K562 (cell line): ENCODE data around the gene USP13. TPM values are rescaled to one million over a fixed set of nuclear protein-coding genes. Genes with fewer than 3 reads are reported as not detected.

Experiments used
- IFI16 ChIP-seq: fragments of 250-450 bp; sonication (Bioruptor Pico); IDR thresholded peaks from 2 replicates; pipeline ENCODE4 v2.1.2; 2022; ENCODE audit warnings: mild to moderate bottlenecking, inconsistent platforms
- SP2 ChIP-seq: IDR thresholded peaks from 2 replicates; pipeline ENCODE4 v1.6.1; 2011; ENCODE audit warnings: mild to moderate bottlenecking, low read depth, low read length, moderate library complexity; ENCODE audit not compliant: poor library complexity, severe bottlenecking; ENCODE audit errors: extremely low read depth
- polyA plus RNA-seq, 8 experiments: library from polyadenylated mRNA; depleted of rRNA in 4 of 8; stranded (reverse) in 5 of 8; unstranded in 3 of 8; fragments of >200 nt; fragmentation: Nextera tagmentation in 2 of 8; fragmentation: Illumina TruSeq in 1 of 8; extraction: Ambion mirVana in 2 of 8; extraction: Trizol in 1 of 8; gene quantifications; 2 replicates each; pipeline versions ENCODE4 v1.2.1 to v1.2.3, GENCODE V29; 2011 to 2014; ENCODE audit warnings: inconsistent platforms in 1 of 8, missing spikeins in 1 of 8
- small RNA-seq: library from RNA; depleted of rRNA; stranded (forward); fragments of <200 nt; gene quantifications from one replicate; pipeline ENCODE3, GENCODE V24; 2014
- total RNA-seq, 7 experiments: library from RNA; depleted of rRNA in 6 of 7; stranded (reverse); fragments of >200 nt in 6 of 7; fragmentation: Illumina TruSeq in 2 of 7; extraction: Trizol in 2 of 7; gene quantifications; 2 replicates each; pipeline versions ENCODE4 v1.2.1 to v1.2.3, GENCODE V29; 2011 to 2021; ENCODE audit warnings: low replicate concordance in 1 of 7
- TF ChIP-seq, protein P1 (sequence below): fragments of 450-650 bp; IDR thresholded peaks from 2 replicates; pipeline ENCODE4 v1.6.1; 2016

Gene USP13
- total and polyA plus RNA-seq, 9 of the 15 experiments (the other 6 are each of a cell fraction or from before 2014, with no cell fraction given): 0.11 to 2.3 (median 0.51) TPM

DNA sequence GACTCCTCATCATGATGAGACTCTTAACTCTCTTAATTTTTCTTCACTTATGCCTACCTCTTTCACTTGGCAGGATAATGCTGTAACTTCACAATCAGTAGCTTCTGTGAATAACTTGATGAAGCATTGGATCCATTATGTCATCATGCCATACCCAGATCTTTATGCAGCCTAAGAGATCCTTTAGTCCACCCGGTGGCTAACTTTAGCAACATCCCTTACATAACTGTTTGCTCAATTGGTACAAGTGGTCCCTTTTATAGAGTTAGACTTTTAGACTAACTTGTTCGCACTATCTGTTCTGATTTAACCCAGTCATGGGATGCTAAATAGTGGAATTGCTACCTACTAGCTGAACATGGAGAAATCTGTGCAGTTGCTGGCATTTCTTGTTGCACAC, 184.5 kb downstream of the USP13 start (continued):
- TF ChIP-seq, protein P1, sequence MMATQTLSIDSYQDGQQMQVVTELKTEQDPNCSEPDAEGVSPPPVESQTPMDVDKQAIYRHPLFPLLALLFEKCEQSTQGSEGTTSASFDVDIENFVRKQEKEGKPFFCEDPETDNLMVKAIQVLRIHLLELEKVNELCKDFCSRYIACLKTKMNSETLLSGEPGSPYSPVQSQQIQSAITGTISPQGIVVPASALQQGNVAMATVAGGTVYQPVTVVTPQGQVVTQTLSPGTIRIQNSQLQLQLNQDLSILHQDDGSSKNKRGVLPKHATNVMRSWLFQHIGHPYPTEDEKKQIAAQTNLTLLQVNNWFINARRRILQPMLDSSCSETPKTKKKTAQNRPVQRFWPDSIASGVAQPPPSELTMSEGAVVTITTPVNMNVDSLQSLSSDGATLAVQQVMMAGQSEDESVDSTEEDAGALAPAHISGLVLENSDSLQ: no peak
- TF ChIP-seq SP2 (no peak), IFI16 (CRISPR knock-in tag) (no peak)
- TF ChIP-seq, all 486 proteins: peak for 0

Small RNAs within 50 kb of the gene (small RNA-seq; reads per million reads assigned to genes)
- 0.15 reads per million for gene RF01210

Other genes starting within 250 kb of the USP13 start
- gene GNB4, start 201.6 kb upstream of the USP13 start, total RNA-seq (2014; rRNA removed): 18.3 and 20.0 TPM in 2 replicates
- gene GNB4, start 201.6 kb upstream of the USP13 start, total RNA-seq (2014; rRNA removed; fragmentation: Illumina TruSeq; extraction: Trizol): 34.7 and 38.4 TPM in 2 replicates
- 24.8 and 26.2 TPM in 2 replicates for gene GNB4, start 201.6 kb upstream of the USP13 start, total RNA-seq (2015; rRNA removed; fragmentation: Illumina TruSeq; extraction: Trizol)
- gene GNB4, start 201.6 kb upstream of the USP13 start, total RNA-seq (2021): 27.9 and 28.8 TPM in 2 replicates
- gene GNB4, start 201.6 kb upstream of the USP13 start, polyA plus RNA-seq (2011; rRNA removed): 30.6 and 36.7 TPM in 2 replicates
- gene GNB4, start 201.6 kb upstream of the USP13 start, polyA plus RNA-seq (2014; fragmentation: Illumina TruSeq; extraction: Trizol): 19.1 and 21.4 TPM in 2 replicates
- gene GNB4, start 201.6 kb upstream of the USP13 start, polyA plus RNA-seq (2014; fragmentation: Nextera tagmentation; extraction: Ambion mirVana): 1 to 10 TPM; 6.8 to 7.2 TPM
- 11.7 and 16.9 TPM in 2 replicates for gene GNB4, start 201.6 kb upstream of the USP13 start, polyA plus RNA-seq (2014; rRNA removed)
- gene ACTL6A, start 90.1 kb upstream of the USP13 start, total RNA-seq (2014; rRNA removed): 117 and 127 TPM in 2 replicates
- 157 and 180 TPM in 2 replicates for gene ACTL6A, start 90.1 kb upstream of the USP13 start, total RNA-seq (2014; rRNA removed; fragmentation: Illumina TruSeq; extraction: Trizol)
- gene ACTL6A, start 90.1 kb upstream of the USP13 start, total RNA-seq (2015; rRNA removed; fragmentation: Illumina TruSeq; extraction: Trizol): 137 and 142 TPM in 2 replicates
- 107 TPM in 2 replicates for gene ACTL6A, start 90.1 kb upstream of the USP13 start, total RNA-seq (2021)
- 159 and 225 TPM in 2 replicates for gene ACTL6A, start 90.1 kb upstream of the USP13 start, polyA plus RNA-seq (2011; rRNA removed)
- 178 and 186 TPM in 2 replicates for gene ACTL6A, start 90.1 kb upstream of the USP13 start, polyA plus RNA-seq (2014; fragmentation: Illumina TruSeq; extraction: Trizol)
- gene ACTL6A, start 90.1 kb upstream of the USP13 start, polyA plus RNA-seq (2014; fragmentation: Nextera tagmentation; extraction: Ambion mirVana): 100 to 1,000 TPM; 229 to 243 TPM
- gene ACTL6A, start 90.1 kb upstream of the USP13 start, polyA plus RNA-seq (2014; rRNA removed): 151 and 155 TPM in 2 replicates
- gene MRPL47, start 48.4 kb upstream of the USP13 start, total RNA-seq (2014; rRNA removed): 88.2 and 101 TPM in 2 replicates
- gene MRPL47, start 48.4 kb upstream of the USP13 start, total RNA-seq (2014; rRNA removed; fragmentation: Illumina TruSeq; extraction: Trizol): 143 and 162 TPM in 2 replicates
- gene MRPL47, start 48.4 kb upstream of the USP13 start, total RNA-seq (2015; rRNA removed; fragmentation: Illumina TruSeq; extraction: Trizol): 110 and 123 TPM in 2 replicates
- gene MRPL47, start 48.4 kb upstream of the USP13 start, total RNA-seq (2021): 109 and 127 TPM in 2 replicates
- 86.1 and 139 TPM in 2 replicates for gene MRPL47, start 48.4 kb upstream of the USP13 start, polyA plus RNA-seq (2011; rRNA removed)
- 130 and 141 TPM in 2 replicates for gene MRPL47, start 48.4 kb upstream of the USP13 start, polyA plus RNA-seq (2014; fragmentation: Illumina TruSeq; extraction: Trizol)
- 100 to 1,000 TPM; 396 to 437 TPM for gene MRPL47, start 48.4 kb upstream of the USP13 start, polyA plus RNA-seq (2014; fragmentation: Nextera tagmentation; extraction: Ambion mirVana)
- gene MRPL47, start 48.4 kb upstream of the USP13 start, polyA plus RNA-seq (2014; rRNA removed): 137 and 144 TPM in 2 replicates
- 166 and 172 TPM in 2 replicates for gene NDUFB5, start 48.2 kb upstream of the USP13 start, total RNA-seq (2014; rRNA removed)
- gene NDUFB5, start 48.2 kb upstream of the USP13 start, total RNA-seq (2014; rRNA removed; fragmentation: Illumina TruSeq; extraction: Trizol): 207 and 219 TPM in 2 replicates
- gene NDUFB5, start 48.2 kb upstream of the USP13 start, total RNA-seq (2015; rRNA removed; fragmentation: Illumina TruSeq; extraction: Trizol): 145 and 176 TPM in 2 replicates
- gene NDUFB5, start 48.2 kb upstream of the USP13 start, total RNA-seq (2021): 156 and 168 TPM in 2 replicates
- 87.1 and 128 TPM in 2 replicates for gene NDUFB5, start 48.2 kb upstream of the USP13 start, polyA plus RNA-seq (2011; rRNA removed)
- 147 and 166 TPM in 2 replicates for gene NDUFB5, start 48.2 kb upstream of the USP13 start, polyA plus RNA-seq (2014; fragmentation: Illumina TruSeq; extraction: Trizol)
- gene NDUFB5, start 48.2 kb upstream of the USP13 start, polyA plus RNA-seq (2014; fragmentation: Nextera tagmentation; extraction: Ambion mirVana): 100 to 1,000 TPM; 412 to 466 TPM
- gene NDUFB5, start 48.2 kb upstream of the USP13 start, polyA plus RNA-seq (2014; rRNA removed): 211 and 229 TPM in 2 replicates